Activated CD4-positive, CD25-positive, alpha-beta regulatory T cell (primary cell): Measurements from ENCODE around the gene GUCA1A.
"Not testable (repeated sequence)": the region's sequence is repeated elsewhere in the genome, so short reads cannot be mapped to it uniquely, and the experiment has no call there.

Experiments
- DNase-seq, 4 experiments: peaks; one replicate each; lab custom pipeline; 2025; lab: John Stamatoyannopoulos, UW

Gene GUCA1A

GRCh38 chr6:42177514-42178364 lies 4.6 kb downstream of the GUCA1A start:
- no peak for DNase-seq

GRCh38 chr6:42179261-42179944 lies 6.2 kb downstream of the GUCA1A start:
- no peak for DNase-seq

- DNase-seq, result no peak
These were observed 6.8 kb downstream of the GUCA1A start for GRCh38 chr6:42179945-42180313.

- DNase-seq, result no peak
These were observed 8.9 kb downstream of the GUCA1A start for GRCh38 chr6:42182101-42182500.

- DNase-seq, result no peak
These were observed 11.3 kb downstream of the GUCA1A start for GRCh38 chr6:42184475-42184874.

GRCh38 chr6:42185597-42185996 lies 12.4 kb downstream of the GUCA1A start:
- no peak for DNase-seq

- DNase-seq, result no peak
These were observed 15.2 kb downstream of the GUCA1A start for GRCh38 chr6:42188406-42188805.

- DNase-seq, result no peak
These were observed 17.5 kb downstream of the GUCA1A start for GRCh38 chr6:42190554-42191183.

GRCh38 chr6:42192385-42192784 lies 19.2 kb downstream of the GUCA1A start:
- DNase-seq, result not testable (repeated sequence)

- no peak for DNase-seq
These were observed 20.3 kb downstream of the GUCA1A start for GRCh38 chr6:42193491-42193894.

- no peak for DNase-seq
These were observed 20.9 kb downstream of the GUCA1A start for GRCh38 chr6:42194056-42194455.

GRCh38 chr6:42195415-42195814 lies 22.3 kb downstream of the GUCA1A start:
- DNase-seq, result no peak

- no peak for DNase-seq
These were observed 24.6 kb downstream of the GUCA1A start for GRCh38 chr6:42197555-42198362.

- DNase-seq, result no peak
These were observed 26.2 kb downstream of the GUCA1A start for GRCh38 chr6:42199106-42199981.

GRCh38 chr6:42200035-42200434 lies 26.9 kb downstream of the GUCA1A start:
- DNase-seq, result no peak

GRCh38 chr6:42201382-42201781 lies 28.2 kb downstream of the GUCA1A start:
- no peak for DNase-seq

- DNase-seq, result not testable (repeated sequence)
These were observed 29.2 kb downstream of the GUCA1A start for GRCh38 chr6:42202131-42202915.

- no peak for DNase-seq
These were observed 30.0 kb downstream of the GUCA1A start for GRCh38 chr6:42203183-42203582.

GRCh38 chr6:42204768-42205282 lies 31.7 kb downstream of the GUCA1A start:
- DNase-seq, result no peak

GRCh38 chr6:42207559-42207958 lies 34.4 kb downstream of the GUCA1A start:
- not testable (repeated sequence) for DNase-seq
